Keratinocyte (primary cell): ENCODE measurements around the gene ZNF831. TPM values are rescaled to one million over a fixed set of nuclear protein-coding genes. Genes with fewer than 3 reads are reported as not detected.

ENCODE experiments used
- DNase-seq: peaks from one replicate; pipeline ENCODE4 v3.0.0-alpha.2; 2011; ENCODE audit warnings: low read depth, missing footprints, low spot score
- FAIRE-seq: peaks from 2 replicates; lab custom pipeline; 2011; peaks lifted over from hg19 to GRCh38; lab: Jason Lieb, UNC
- H2AFZ ChIP-seq: 2 replicates; pipeline ENCODE4 v1.6.0; 2012; ENCODE audit warnings: low read length, control low read depth, inconsistent platforms; ENCODE audit not compliant: control insufficient read depth
- H3K27ac ChIP-seq: 2 replicates; pipeline ENCODE4 v1.5.1; 2011; ENCODE audit warnings: low read length; ENCODE audit not compliant: control insufficient read depth, insufficient read depth
- H3K27me3 ChIP-seq: 3 replicates; pipeline ENCODE4 v1.6.0; 2011; ENCODE audit warnings: low read length; ENCODE audit not compliant: control insufficient read depth, insufficient read depth; ENCODE audit errors: extremely low read depth
- H3K36me3 ChIP-seq, 2 experiments: 2 replicates in 1 of 2; 3 replicates in 1 of 2; pipeline ENCODE4 v1.5.1; 2011; ENCODE audit warnings: low read length in 2 of 2, mild to moderate bottlenecking in 1 of 2; ENCODE audit not compliant: control insufficient read depth in 2 of 2, insufficient read depth in 2 of 2; ENCODE audit errors: extremely low read depth in 1 of 2
- H3K4me1 ChIP-seq: 3 replicates; pipeline ENCODE4 v1.5.1; 2011; ENCODE audit warnings: low read length; ENCODE audit not compliant: control insufficient read depth, insufficient read depth; ENCODE audit errors: extremely low read depth
- H3K4me2 ChIP-seq: 3 replicates; pipeline ENCODE4 v1.6.0; 2011; ENCODE audit warnings: low read depth, low read length; ENCODE audit not compliant: control insufficient read depth, insufficient read depth; ENCODE audit errors: extremely low read depth
- H3K4me3 ChIP-seq, 3 experiments: fragments of 200-600 bp in 1 of 3; sonication (generic) in 1 of 3; 2 replicates in 2 of 3; 3 replicates in 1 of 3; pipeline ENCODE4 v1.5.1; 2011 to 2016; ENCODE audit warnings: low read length in 3 of 3, mild to moderate bottlenecking in 3 of 3, control low read depth in 2 of 3, inconsistent platforms in 1 of 3, low read depth in 1 of 3, mixed read lengths in 1 of 3, mixed run types in 1 of 3, moderate library complexity in 1 of 3; ENCODE audit not compliant: control insufficient read depth in 2 of 3, insufficient read depth in 2 of 3; ENCODE audit errors: extremely low read depth in 1 of 3
- H3K79me2 ChIP-seq: 2 replicates; pipeline ENCODE4 v1.6.0; 2012; ENCODE audit warnings: low read length; ENCODE audit not compliant: control insufficient read depth, insufficient read depth
- H3K9ac ChIP-seq: 3 replicates; pipeline ENCODE4 v1.6.0; 2011; ENCODE audit warnings: low read length; ENCODE audit not compliant: control insufficient read depth, insufficient read depth; ENCODE audit errors: extremely low read depth
- H3K9me1 ChIP-seq: 3 replicates; pipeline ENCODE4 v1.6.0; 2011; ENCODE audit warnings: low read length; ENCODE audit not compliant: control insufficient read depth, insufficient read depth; ENCODE audit errors: extremely low read depth
- H3K9me3 ChIP-seq: 2 replicates; pipeline ENCODE4 v1.5.1; 2012; ENCODE audit warnings: low read depth, low read length; ENCODE audit not compliant: control insufficient read depth
- H4K20me1 ChIP-seq: 3 replicates; pipeline ENCODE4 v1.6.0; 2011; ENCODE audit warnings: low read length; ENCODE audit not compliant: control insufficient read depth, insufficient read depth; ENCODE audit errors: extremely low read depth
- EZH2 ChIP-seq: IDR thresholded peaks from one replicate; pipeline ENCODE4 v1.6.1; 2012; ENCODE audit warnings: inconsistent platforms, mild to moderate bottlenecking, low read length, moderate library complexity
- dilution Hi-C: fragments of 300-500 bp; cut with MboI; formaldehyde crosslinking; loops from one replicate; pipeline ENCODE4 v1.7.0; 2020; ENCODE audit warnings: low sequenced_read_pairs; ENCODE audit not compliant: extremely low pct_ligation_motif_present
- polyA plus RNA-seq, 5 experiments: library from polyadenylated mRNA; depleted of rRNA in 3 of 5; stranded (reverse) in 3 of 5; stranded (forward) in 1 of 5; unstranded in 1 of 5; fragments of >200 nt; gene quantifications; 1 replicate in 1 of 5; 2 replicates in 3 of 5; 3 replicates in 1 of 5; pipeline versions ENCODE4 v1.2.1 to v1.2.3, GENCODE V29; 2011 to 2012; ENCODE audit warnings: missing spikeins in 2 of 5, low read depth in 1 of 5, low replicate concordance in 1 of 5
- TF ChIP-seq, protein P1 (sequence below), 3 experiments: IDR thresholded peaks in 1 of 3; conservative IDR thresholded peaks in 1 of 3; optimal IDR thresholded peaks in 1 of 3; 2 replicates in 2 of 3; 3 replicates in 1 of 3; pipeline versions ENCODE3 to v1.5.1; 2011; ENCODE audit warnings: low read length in 3 of 3, mild to moderate bottlenecking in 3 of 3, moderate library complexity in 2 of 3, control low read depth in 1 of 3, inconsistent platforms in 1 of 3; ENCODE audit not compliant: insufficient read depth in 2 of 3; ENCODE audit errors: extremely low read depth in 1 of 3

ZNF831 gene
- polyA plus RNA-seq, 1 donor (not counting 4 experiments of a cell fraction or from before 2014, with no cell fraction given): not detected

- Histone ChIP-seq H3K9me1 (no peaks in the 10 kb centered on the region), H2AFZ (no peak overlapping the region), H3K4me1 (no peaks in the 10 kb centered on the region), H3K9ac (no peak overlapping the region), H3K4me2 (no peak overlapping the region), H3K27ac (no peak overlapping the region), H3K36me3 (no peaks in the 10 kb centered on the region), H4K20me1 (no peaks in the 10 kb centered on the region), H3K79me2 (no peaks in the 10 kb centered on the region), H3K27me3 (peaks cover 3% of the 10 kb centered on the region), H3K4me3 (no peak overlapping the region), H3K9me3 (no peaks in the 10 kb centered on the region)
- FAIRE-seq (no peak), DNase-seq (no peak)
- dilution Hi-C loops: no loop called here
- TF ChIP-seq, protein P1, sequence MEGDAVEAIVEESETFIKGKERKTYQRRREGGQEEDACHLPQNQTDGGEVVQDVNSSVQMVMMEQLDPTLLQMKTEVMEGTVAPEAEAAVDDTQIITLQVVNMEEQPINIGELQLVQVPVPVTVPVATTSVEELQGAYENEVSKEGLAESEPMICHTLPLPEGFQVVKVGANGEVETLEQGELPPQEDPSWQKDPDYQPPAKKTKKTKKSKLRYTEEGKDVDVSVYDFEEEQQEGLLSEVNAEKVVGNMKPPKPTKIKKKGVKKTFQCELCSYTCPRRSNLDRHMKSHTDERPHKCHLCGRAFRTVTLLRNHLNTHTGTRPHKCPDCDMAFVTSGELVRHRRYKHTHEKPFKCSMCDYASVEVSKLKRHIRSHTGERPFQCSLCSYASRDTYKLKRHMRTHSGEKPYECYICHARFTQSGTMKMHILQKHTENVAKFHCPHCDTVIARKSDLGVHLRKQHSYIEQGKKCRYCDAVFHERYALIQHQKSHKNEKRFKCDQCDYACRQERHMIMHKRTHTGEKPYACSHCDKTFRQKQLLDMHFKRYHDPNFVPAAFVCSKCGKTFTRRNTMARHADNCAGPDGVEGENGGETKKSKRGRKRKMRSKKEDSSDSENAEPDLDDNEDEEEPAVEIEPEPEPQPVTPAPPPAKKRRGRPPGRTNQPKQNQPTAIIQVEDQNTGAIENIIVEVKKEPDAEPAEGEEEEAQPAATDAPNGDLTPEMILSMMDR (optimal IDR thresholded peaks at IDR 0.05 in 1 of 3, IDR thresholded peaks at IDR 0.05 in 1 of 3, conservative IDR thresholded peaks at IDR 0.05 in 1 of 3; ENCODE audit: extremely low read depth in 1 of 3, insufficient read depth in 2 of 3, low read length in 3 of 3): no peak
- TF ChIP-seq EZH2: no peak
Observed at GRCh38 chr20:59161721-59162120, 1.9 kb upstream of the ZNF831 start.

DNA sequence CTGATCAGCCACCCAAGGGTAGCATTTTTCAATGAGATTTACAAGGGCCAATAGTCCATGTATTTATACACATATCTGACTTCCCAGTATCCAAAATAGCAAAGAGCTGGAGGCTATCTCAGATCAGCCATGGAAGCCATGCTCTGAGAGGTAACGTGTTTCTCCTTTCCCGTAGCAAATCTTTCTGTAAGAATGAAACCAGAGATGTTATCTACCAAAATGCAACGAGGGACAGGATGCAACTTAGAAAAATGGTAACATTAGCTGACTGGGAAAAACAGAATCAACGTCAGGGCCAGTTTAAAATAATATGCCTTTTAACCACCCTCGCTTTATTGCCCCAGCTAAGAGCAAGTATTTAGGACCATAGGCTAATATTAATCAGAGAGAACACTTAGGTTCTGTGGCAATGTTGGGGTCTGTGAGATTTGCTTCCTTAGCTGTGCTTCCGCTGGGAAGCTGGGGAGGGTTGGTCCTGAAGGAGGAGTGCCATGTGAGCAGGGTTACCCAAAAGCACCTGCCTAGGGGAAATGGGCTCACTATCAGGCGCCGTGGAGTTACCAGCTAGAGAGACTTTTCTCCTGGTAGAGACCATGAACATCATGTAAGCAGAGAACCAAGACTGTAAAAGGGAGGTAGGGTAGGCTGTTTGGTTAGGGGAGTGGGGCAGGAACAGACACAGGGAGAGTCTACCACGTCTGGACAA is 1.2 kb downstream of the ZNF831 start:
- Histone ChIP-seq H3K9me3 (no peaks in the 10 kb centered on the region), H2AFZ (no peak overlapping the region), H4K20me1 (no peaks in the 10 kb centered on the region), H3K4me2 (no peak overlapping the region), H3K27me3 (no peaks in the 10 kb centered on the region), H3K27ac (no peak overlapping the region), H3K9ac (no peak overlapping the region), H3K4me1 (no peaks in the 10 kb centered on the region), H3K79me2 (no peaks in the 10 kb centered on the region), H3K36me3 (no peaks in the 10 kb centered on the region), H3K4me3 (no peak overlapping the region), H3K9me1 (no peaks in the 10 kb centered on the region)
- TF ChIP-seq EZH2: no peak
- TF ChIP-seq, protein P1 (optimal IDR thresholded peaks at IDR 0.05 in 1 of 3, IDR thresholded peaks at IDR 0.05 in 1 of 3, conservative IDR thresholded peaks at IDR 0.05 in 1 of 3; ENCODE audit: extremely low read depth in 1 of 3, insufficient read depth in 2 of 3, low read length in 3 of 3): no peak
- dilution Hi-C loops: no loop called here
- FAIRE-seq (no peak), DNase-seq (no peak)
